HL-60 (cell line): ENCODE measurements around the gene CDK6.

Source experiments
- POLR2AphosphoS5 ChIP-seq: IDR thresholded peaks from 2 replicates; pipeline ENCODE4 v1.6.1; 2012; ENCODE audit warnings: low read depth
- TF ChIP-seq, protein P1 (sequence below): IDR thresholded peaks from one replicate; pipeline ENCODE4 v1.5.1; 2011; ENCODE audit warnings: low read length, control low read depth, inconsistent platforms; ENCODE audit not compliant: insufficient read depth

- TF ChIP-seq, protein P1, sequence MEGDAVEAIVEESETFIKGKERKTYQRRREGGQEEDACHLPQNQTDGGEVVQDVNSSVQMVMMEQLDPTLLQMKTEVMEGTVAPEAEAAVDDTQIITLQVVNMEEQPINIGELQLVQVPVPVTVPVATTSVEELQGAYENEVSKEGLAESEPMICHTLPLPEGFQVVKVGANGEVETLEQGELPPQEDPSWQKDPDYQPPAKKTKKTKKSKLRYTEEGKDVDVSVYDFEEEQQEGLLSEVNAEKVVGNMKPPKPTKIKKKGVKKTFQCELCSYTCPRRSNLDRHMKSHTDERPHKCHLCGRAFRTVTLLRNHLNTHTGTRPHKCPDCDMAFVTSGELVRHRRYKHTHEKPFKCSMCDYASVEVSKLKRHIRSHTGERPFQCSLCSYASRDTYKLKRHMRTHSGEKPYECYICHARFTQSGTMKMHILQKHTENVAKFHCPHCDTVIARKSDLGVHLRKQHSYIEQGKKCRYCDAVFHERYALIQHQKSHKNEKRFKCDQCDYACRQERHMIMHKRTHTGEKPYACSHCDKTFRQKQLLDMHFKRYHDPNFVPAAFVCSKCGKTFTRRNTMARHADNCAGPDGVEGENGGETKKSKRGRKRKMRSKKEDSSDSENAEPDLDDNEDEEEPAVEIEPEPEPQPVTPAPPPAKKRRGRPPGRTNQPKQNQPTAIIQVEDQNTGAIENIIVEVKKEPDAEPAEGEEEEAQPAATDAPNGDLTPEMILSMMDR, result no peak
- TF ChIP-seq POLR2AphosphoS5, result no peak
Measured at GRCh38 chr7:92793656-92794205, 42.6 kb downstream of the CDK6 start.
